ENCODE results near the gene KLC1. TPM values are rescaled to one million over a fixed set of nuclear protein-coding genes. Genes with fewer than 3 reads are reported as not detected.

The KLC1 gene
- total RNA-seq, 1 experiment from 2014 or later, result 306 TPM

GRCh38 chr14:103684471-103684870 lies 55.5 kb downstream of the KLC1 start:
- ATAC-seq, result no peak
- H3K9ac ChIP-seq (ENCODE audit: low read length), result no peak overlapping the region
- no peaks in the 10 kb centered on the region; the same call in 1 of the 2 replicates for H3K79me2 ChIP-seq (ENCODE audit: low read length)
- 0 out of 2 replicates have a peak, but pooled peaks cover 4% of the 10 kb centered on the region for H4K20me1 ChIP-seq (ENCODE audit: low read length)
- H2AFZ ChIP-seq (ENCODE audit: low read length), result no peak overlapping the region
- H3K9me3 ChIP-seq (ENCODE audit: low read length), result no peaks in the 10 kb centered on the region
- no peaks in the 10 kb centered on the region for H3K4me1 ChIP-seq (ENCODE audit: insufficient read depth, low read length)
- POLR2A ChIA-PET (ENCODE audit: unreplicated experiment), result no interaction called here
- TF ChIP-seq CTCF (conservative IDR thresholded peaks at IDR 0.05; ENCODE audit: low read depth, low read length) (no peak), EZH2 (IDR thresholded peaks at IDR 0.05; ENCODE audit: low read length, unreplicated experiment) (no peak), EZH2phosphoT487 (IDR thresholded peaks at IDR 0.05; ENCODE audit: borderline replicate concordance, low read length) (no peak)
- no peaks in the 10 kb centered on the region for H3K27me3 ChIP-seq (ENCODE audit: low read length)
- H3K9me2 ChIP-seq (replicated peaks; ENCODE audit: low read length), result no peaks in the 10 kb centered on the region
- CTCF ChIA-PET, result no interaction called here
- H3K27ac ChIP-seq (ENCODE audit: low read length), result no peak overlapping the region
- H3K4me2 ChIP-seq (ENCODE audit: low read length), result no peak overlapping the region
- intact Hi-C loops (cut with micrococcal nuclease), result no loop called here
- DNase-seq, result no peak
- peaks cover 67% of the 10 kb centered on the region for H3K36me3 ChIP-seq (ENCODE audit: low read depth, low read length)
- no peak overlapping the region for H3K4me3 ChIP-seq (ENCODE audit: low read length)
- no TSS peak for BruUV-seq (replicated peaks)
- peaks cover 4% of the 10 kb centered on the region for H3F3A ChIP-seq (ENCODE audit: low read length, unreplicated experiment)

GRCh38 chr14:103684871-103685270 lies 55.9 kb downstream of the KLC1 start:
- peaks cover 63% of the 10 kb centered on the region for H3K36me3 ChIP-seq (ENCODE audit: low read depth, low read length)

More at GRCh38 chr14:103684871-103685270, 55.9 kb downstream of the KLC1 start:
- CTCF ChIA-PET, result no interaction called here
- Histone ChIP-seq H3K9me3 (ENCODE audit: low read length) (no peaks in the 10 kb centered on the region), H3K4me2 (ENCODE audit: low read length) (no peak overlapping the region), H4K20me1 (ENCODE audit: low read length) (0 out of 2 replicates have a peak, but pooled peaks cover 4% of the 10 kb centered on the region), H3K27me3 (ENCODE audit: low read length) (no peaks in the 10 kb centered on the region), H3K4me1 (ENCODE audit: insufficient read depth, low read length) (no peaks in the 10 kb centered on the region), H3K9me2 (replicated peaks; ENCODE audit: low read length) (no peaks in the 10 kb centered on the region), H3F3A (ENCODE audit: low read length, unreplicated experiment) (peaks cover 4% of the 10 kb centered on the region), H3K79me2 (ENCODE audit: low read length) (no peaks in the 10 kb centered on the region; the same call in 1 of the 2 replicates), H3K9ac (ENCODE audit: low read length) (no peak overlapping the region), H2AFZ (ENCODE audit: low read length) (no peak overlapping the region), H3K27ac (ENCODE audit: low read length) (no peak overlapping the region), H3K4me3 (ENCODE audit: low read length) (no peak overlapping the region)
- TF ChIP-seq EZH2phosphoT487 (IDR thresholded peaks at IDR 0.05; ENCODE audit: borderline replicate concordance, low read length) (no peak), CTCF (conservative IDR thresholded peaks at IDR 0.05; ENCODE audit: low read depth, low read length) (no peak), EZH2 (IDR thresholded peaks at IDR 0.05; ENCODE audit: low read length, unreplicated experiment) (no peak)
- intact Hi-C loops (cut with micrococcal nuclease), result no loop called here
- ATAC-seq (no peak), DNase-seq (no peak)
- POLR2A ChIA-PET (ENCODE audit: unreplicated experiment), result no interaction called here
- no TSS peak for BruUV-seq (replicated peaks)

Measured in PC-3 (cell line).